ENCODE data around the gene VAC14.

DNA sequence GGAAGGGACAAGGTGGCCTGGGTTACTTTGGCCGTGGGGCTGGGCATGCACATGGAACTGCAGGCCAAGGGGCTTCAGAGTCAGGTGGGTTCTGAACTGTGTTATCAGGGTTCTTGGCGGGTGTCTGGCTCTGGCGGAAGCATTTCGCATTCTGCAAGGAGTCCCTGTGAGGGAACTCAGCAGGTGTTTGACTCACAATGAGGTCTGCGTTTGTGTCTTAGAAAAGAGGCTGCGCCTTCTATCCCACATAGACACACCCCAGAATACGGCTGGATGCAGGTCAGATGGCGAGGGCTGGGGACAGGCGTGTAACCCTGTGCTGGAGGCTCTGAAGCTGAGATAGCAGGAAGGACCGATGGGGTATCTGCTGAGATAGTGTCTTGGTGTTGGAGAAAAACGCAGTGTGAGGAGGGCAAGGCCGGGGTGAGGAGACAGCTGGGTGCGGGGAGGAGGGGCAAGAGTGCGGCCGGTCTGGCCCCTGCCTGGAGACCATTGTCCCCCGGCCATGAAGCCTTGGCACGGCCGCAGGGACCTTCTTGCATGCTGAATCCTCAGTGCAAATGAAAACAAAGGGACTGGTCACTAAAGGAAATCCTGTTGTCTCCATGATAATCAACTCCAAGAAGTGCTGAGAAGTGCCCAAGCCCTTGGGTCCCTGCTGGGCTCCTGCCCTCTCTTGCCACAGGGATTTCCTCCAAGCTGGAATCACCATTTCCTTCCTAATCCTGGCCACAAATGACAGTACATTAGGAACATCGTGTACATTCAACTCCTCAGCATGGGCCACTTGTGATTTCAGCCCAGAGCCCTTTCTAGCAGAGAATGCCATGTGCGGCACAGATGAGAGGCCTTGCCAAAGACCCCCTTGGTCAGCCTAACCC, 92.4 kb downstream of the VAC14 start:
- TF ChIP-seq, protein P1, sequence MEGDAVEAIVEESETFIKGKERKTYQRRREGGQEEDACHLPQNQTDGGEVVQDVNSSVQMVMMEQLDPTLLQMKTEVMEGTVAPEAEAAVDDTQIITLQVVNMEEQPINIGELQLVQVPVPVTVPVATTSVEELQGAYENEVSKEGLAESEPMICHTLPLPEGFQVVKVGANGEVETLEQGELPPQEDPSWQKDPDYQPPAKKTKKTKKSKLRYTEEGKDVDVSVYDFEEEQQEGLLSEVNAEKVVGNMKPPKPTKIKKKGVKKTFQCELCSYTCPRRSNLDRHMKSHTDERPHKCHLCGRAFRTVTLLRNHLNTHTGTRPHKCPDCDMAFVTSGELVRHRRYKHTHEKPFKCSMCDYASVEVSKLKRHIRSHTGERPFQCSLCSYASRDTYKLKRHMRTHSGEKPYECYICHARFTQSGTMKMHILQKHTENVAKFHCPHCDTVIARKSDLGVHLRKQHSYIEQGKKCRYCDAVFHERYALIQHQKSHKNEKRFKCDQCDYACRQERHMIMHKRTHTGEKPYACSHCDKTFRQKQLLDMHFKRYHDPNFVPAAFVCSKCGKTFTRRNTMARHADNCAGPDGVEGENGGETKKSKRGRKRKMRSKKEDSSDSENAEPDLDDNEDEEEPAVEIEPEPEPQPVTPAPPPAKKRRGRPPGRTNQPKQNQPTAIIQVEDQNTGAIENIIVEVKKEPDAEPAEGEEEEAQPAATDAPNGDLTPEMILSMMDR (IDR thresholded peaks at IDR 0.05), result no peak
- TF ChIP-seq POLR2A (IDR thresholded peaks at IDR 0.05) (no peak), POLR2AphosphoS5 (IDR thresholded peaks at IDR 0.05) (no peak)
